H9 (cell line): ENCODE data around the gene RUNX2. TPM values are rescaled to one million over a fixed set of nuclear protein-coding genes. Genes with fewer than 3 reads are reported as not detected.

Experiments
- DNase-seq: peaks from one replicate; pipeline ENCODE4 v3.0.0-alpha.2; 2017
- H2AFZ ChIP-seq: one replicate; pipeline ENCODE4 v1.6.1; 2013; ENCODE audit warnings: mild to moderate bottlenecking, low read length, control low read depth, moderate library complexity
- H2AK5ac ChIP-seq: 2 replicates; pipeline ENCODE4 v1.6.1; 2013; ENCODE audit warnings: low read length, control low read depth, mixed read lengths; ENCODE audit not compliant: insufficient read length
- H2BK120ac ChIP-seq: one replicate; pipeline ENCODE4 v1.6.1; 2013; ENCODE audit warnings: low read depth, mild to moderate bottlenecking, low read length, control low read depth, inconsistent platforms; ENCODE audit not compliant: poor library complexity, severe bottlenecking
- H2BK12ac ChIP-seq: 2 replicates; pipeline ENCODE4 v1.6.1; 2013; ENCODE audit warnings: low read length, control low read depth, mixed read lengths, low read depth; ENCODE audit not compliant: insufficient read length
- H2BK15ac ChIP-seq: 2 replicates; pipeline ENCODE4 v1.6.1; 2013; ENCODE audit warnings: low read depth, low read length, control low read depth
- H2BK20ac ChIP-seq: one replicate; pipeline ENCODE4 v1.6.1; 2013; ENCODE audit warnings: low read depth, mild to moderate bottlenecking, low read length, control low read depth, inconsistent platforms; ENCODE audit not compliant: poor library complexity, severe bottlenecking
- H2BK5ac ChIP-seq: 2 replicates; pipeline ENCODE4 v1.6.1; 2013; ENCODE audit warnings: low read length, control low read depth, mixed read lengths; ENCODE audit not compliant: insufficient read length
- H3K14ac ChIP-seq: 2 replicates; pipeline ENCODE4 v1.6.1; 2013; ENCODE audit warnings: low read length, control low read depth; ENCODE audit not compliant: insufficient read depth
- H3K18ac ChIP-seq: 2 replicates; pipeline ENCODE4 v1.6.1; 2013; ENCODE audit warnings: low read depth, mild to moderate bottlenecking, mixed read lengths, low read length, control low read depth; ENCODE audit not compliant: insufficient read length
- H3K23ac ChIP-seq: 2 replicates; pipeline ENCODE4 v1.6.1; 2013; ENCODE audit warnings: low read length, control low read depth, mixed read lengths, low read depth; ENCODE audit not compliant: insufficient read length
- H3K23me2 ChIP-seq: 2 replicates; pipeline ENCODE4 v1.6.1; 2013; ENCODE audit warnings: low read depth, mild to moderate bottlenecking, mixed read lengths, low read length, control low read depth; ENCODE audit not compliant: insufficient read length, poor library complexity, severe bottlenecking
- H3K27ac ChIP-seq: 2 replicates; pipeline ENCODE4 v1.5.1; 2013; ENCODE audit warnings: low read length, control low read depth, mixed read lengths, low read depth; ENCODE audit not compliant: insufficient read length
- H3K27me3 ChIP-seq: 2 replicates; pipeline ENCODE4 v1.6.1; 2013; ENCODE audit warnings: low read length, control low read depth, inconsistent platforms; ENCODE audit not compliant: insufficient read depth
- H3K4ac ChIP-seq: 2 replicates; pipeline ENCODE4 v1.6.1; 2013; ENCODE audit warnings: low read depth, mild to moderate bottlenecking, control low read depth, inconsistent platforms, low read length, moderate library complexity
- H3K4me1 ChIP-seq: 2 replicates; pipeline ENCODE4 v1.6.1; 2013; ENCODE audit warnings: low read length, control low read depth, inconsistent platforms; ENCODE audit not compliant: insufficient read depth
- H3K4me2 ChIP-seq: 2 replicates; pipeline ENCODE4 v1.6.1; 2013; ENCODE audit warnings: low read length, control low read depth, mixed read lengths; ENCODE audit not compliant: insufficient read length, insufficient read depth
- H3K56ac ChIP-seq: 2 replicates; pipeline ENCODE4 v1.6.1; 2013; ENCODE audit warnings: low read depth, mild to moderate bottlenecking, mixed read lengths, low read length, control low read depth; ENCODE audit not compliant: insufficient read length
- H3K79me1 ChIP-seq: 2 replicates; pipeline ENCODE4 v1.6.1; 2013; ENCODE audit warnings: low read depth, mild to moderate bottlenecking, moderate library complexity, low read length, control low read depth, inconsistent platforms; ENCODE audit not compliant: insufficient read depth, poor library complexity, severe bottlenecking
- H3K79me2 ChIP-seq: 2 replicates; pipeline ENCODE4 v1.6.1; 2013; ENCODE audit warnings: low read length, control low read depth, inconsistent platforms; ENCODE audit not compliant: insufficient read depth
- H3K9ac ChIP-seq: 2 replicates; pipeline ENCODE4 v1.6.1; 2013; ENCODE audit warnings: low read length, control low read depth, mixed read lengths; ENCODE audit not compliant: insufficient read length; ENCODE audit errors: extremely low read depth
- H3K9me3 ChIP-seq: one replicate; pipeline ENCODE4 v1.6.1; 2013; ENCODE audit warnings: low read depth, low read length, inconsistent platforms; ENCODE audit not compliant: control insufficient read depth
- H3T11ph ChIP-seq: one replicate; pipeline ENCODE4 v1.6.1; 2013; ENCODE audit warnings: mild to moderate bottlenecking, low read length, control low read depth, inconsistent platforms
- H4K20me1 ChIP-seq: one replicate; pipeline ENCODE4 v1.6.1; 2013; ENCODE audit not compliant: control insufficient read depth, insufficient read length, insufficient read depth
- H4K5ac ChIP-seq: 2 replicates; pipeline ENCODE4 v1.6.1; 2013; ENCODE audit warnings: low read depth, mild to moderate bottlenecking, mixed read lengths, low read length, control low read depth; ENCODE audit not compliant: insufficient read length
- H4K8ac ChIP-seq: replicated peaks from 2 replicates; pipeline ENCODE4 v1.6.1; 2013; ENCODE audit warnings: low read length, control low read depth, mixed read lengths, low read depth; ENCODE audit not compliant: insufficient read length
- H4K91ac ChIP-seq: 2 replicates; pipeline ENCODE4 v1.6.1; 2013; ENCODE audit warnings: low read depth, mild to moderate bottlenecking, moderate library complexity, mixed read lengths, low read length, control low read depth; ENCODE audit not compliant: insufficient read length
- H3K27ac Mint-ChIP-seq, 3 experiments: 2 replicates in 2 of 3; 3 replicates in 1 of 3; pipeline ENCODE4 v1.8.0; 2020 to 2021; ENCODE audit warnings: mixed read lengths in 3 of 3, mild to moderate bottlenecking in 1 of 3, moderate library complexity in 1 of 3
- H3K27me3 Mint-ChIP-seq: 2 replicates; pipeline ENCODE4 v1.8.0; 2021; ENCODE audit warnings: low read depth, mild to moderate bottlenecking, moderate library complexity, mixed read lengths
- H3K36me3 Mint-ChIP-seq, 3 experiments: 2 replicates in 2 of 3; 3 replicates in 1 of 3; pipeline ENCODE4 v1.8.0; 2020 to 2021; ENCODE audit warnings: low read depth in 3 of 3, mixed read lengths in 3 of 3; ENCODE audit not compliant: insufficient read depth in 1 of 3
- H3K4me1 Mint-ChIP-seq, 2 experiments: 2 replicates each; pipeline ENCODE4 v1.8.0; 2020; ENCODE audit warnings: mixed read lengths in 2 of 2
- H3K4me3 Mint-ChIP-seq, 2 experiments: 2 replicates in 1 of 2; 3 replicates in 1 of 2; pipeline ENCODE4 v1.8.0; 2020 to 2021; ENCODE audit warnings: mild to moderate bottlenecking in 2 of 2, mixed read lengths in 2 of 2, moderate library complexity in 1 of 2
- H3K9me3 Mint-ChIP-seq, 2 experiments: 2 replicates in 1 of 2; 3 replicates in 1 of 2; pipeline ENCODE4 v1.8.0; 2020; ENCODE audit warnings: mild to moderate bottlenecking in 2 of 2, mixed read lengths in 2 of 2, moderate library complexity in 1 of 2
- CTCF ChIP-seq: fragments of 200-600 bp; sonication (generic); conservative IDR thresholded peaks from 3 replicates; pipeline ENCODE4 v1.8.0; 2021; ENCODE audit warnings: antibody characterized with exemption, mild to moderate bottlenecking
- WGBS: extraction: QIAGEN DNeasy Blood & Tissue Kit; methylation state at CpG from one replicate; pipeline ENCODE4 v1.1.7; 2013; ENCODE audit warnings: missing lambda C conversion rate, low lambda C conversion rate, mixed read lengths; ENCODE audit not compliant: insufficient read length; ENCODE audit errors: extremely low coverage; 5-methylcytosine and 5-hydroxymethylcytosine counted together
- total RNA-seq: library from RNA; stranded (reverse); gene quantifications from 2 replicates; pipeline ENCODE4 v1.2.1, GENCODE V29; 2021

The RUNX2 gene
- total RNA-seq, 1 experiment from 2014 or later = 0.15 TPM

- Histone ChIP-seq H2BK120ac (no peak overlapping the region), H4K20me1 (no peaks in the 10 kb centered on the region), H3K23me2 (no peaks in the 10 kb centered on the region), H2BK15ac (no peak overlapping the region), H3K9me3 (no peaks in the 10 kb centered on the region), H3K27me3 (no peaks in the 10 kb centered on the region), H2BK5ac (no peak overlapping the region), H3K18ac (no peak overlapping the region), H3K79me2 (no peaks in the 10 kb centered on the region), H2AK5ac (no peak overlapping the region), H3K9ac (no peak overlapping the region), H2BK12ac (no peak overlapping the region), H3K56ac (no peak overlapping the region), H2AFZ (no peak overlapping the region), H3K4me1 (no peaks in the 10 kb centered on the region), H4K8ac (no peak overlapping the region), H3K23ac (no peak overlapping the region), H3K14ac (no peak overlapping the region), H3K4ac (no peak overlapping the region), H3K79me1 (no peaks in the 10 kb centered on the region), H3K27ac (no peak overlapping the region), H4K5ac (no peak overlapping the region), H2BK20ac (no peak overlapping the region), H3K4me2 (no peak overlapping the region), H4K91ac (no peak overlapping the region), H3T11ph (no peak overlapping the region)
- H3K4me3 Mint-ChIP-seq = no peak overlapping the region
- no peak for TF ChIP-seq CTCF
- H3K4me1 Mint-ChIP-seq = peaks cover 5% of the 10 kb centered on the region in 2 experiments
- WGBS = no CpG with 5 or more reads among the region's 3 CpGs
- H3K9me3 Mint-ChIP-seq = no peaks in the 10 kb centered on the region; a peak in 1 of 5 replicates
- DNase-seq = no peak
- H3K27ac Mint-ChIP-seq = no peak overlapping the region
- H3K36me3 Mint-ChIP-seq = no peaks in the 10 kb centered on the region
- H3K27me3 Mint-ChIP-seq = no peaks in the 10 kb centered on the region; the same call in none of the 2 replicates
Observed at GRCh38 chr6:45495429-45496084, 167.4 kb downstream of the RUNX2 start.
